HCT116 (cell line): ENCODE data around the gene WNT9B. TPM values are rescaled to one million over a fixed set of nuclear protein-coding genes. Genes with fewer than 3 reads are reported as not detected.

Experiments used
- ATAC-seq: fragments of 200-7000 bp; cut with Tn5 transposase; 2 replicates; pipeline ENCODE4 v1.9.1; 2020; ENCODE audit warnings: mild to moderate bottlenecking, moderate library complexity
- BruUV-seq: library from RNA; stranded (reverse); fragments of 400-500 nt; replicated peaks from 2 replicates; lab custom pipeline; 2021; lab: Mats Ljungman, UMichigan
- CTCF ChIA-PET: fragments of 300-600 bp; sonication (Branson Sonifier 250); formaldehyde crosslinking; loops from one replicate; lab custom pipeline; 2021; ENCODE audit warnings: antibody characterized with exemption; lab: Charles Lee
- POLR2A ChIA-PET: fragments of 300-600, 350-600 bp; sonication (Branson Sonifier 250); formaldehyde crosslinking; loops from one replicate; lab custom pipeline; 2021; ENCODE audit warnings: antibody characterized with exemption; lab: Charles Lee
- RAD21 ChIA-PET, 2 experiments: fragments of 300-600 bp; sonication (Branson Sonifier 250); formaldehyde crosslinking; loops; one replicate each; lab custom pipeline; 2023; ENCODE audit warnings: low total read pairs in 2 of 2; ENCODE audit not compliant: uncharacterized antibody in 2 of 2, unreplicated experiment in 2 of 2, low non-redundant PET in 1 of 2; lab: Charles Lee
- DNase-seq: peaks from one replicate; pipeline ENCODE4 v3.0.0-alpha.2; 2010; ENCODE audit warnings: low read depth, low spot score
- H2AFZ ChIP-seq: fragments of 200-600 bp; shearing (Covaris generic), sonication (generic); 2 replicates; pipeline ENCODE4 v1.6.1; 2017; ENCODE audit warnings: low read depth, mixed run types, mixed read lengths, antibody characterized with exemption, low read length; ENCODE audit not compliant: poor library complexity, severe bottlenecking
- H3K27ac ChIP-seq: 2 replicates; pipeline ENCODE4 v1.5.1; 2012; ENCODE audit warnings: low read depth, low read length
- H3K27me3 ChIP-seq: fragments of 200-600 bp; sonication (generic); 2 replicates; pipeline ENCODE4 v1.6.1; 2016; ENCODE audit warnings: mixed run types, low read length, mixed read lengths; ENCODE audit not compliant: insufficient read depth
- H3K36me3 ChIP-seq, 2 experiments: fragments of 200-500 bp in 1 of 2; fragments of 200-600 bp in 1 of 2; sonication (Bioruptor generic) in 1 of 2; sonication (generic) in 1 of 2; 2 replicates each; pipeline versions ENCODE4 v1.5.1 to v1.6.1; 2014 to 2016; ENCODE audit warnings: low read length in 2 of 2, inconsistent platforms in 1 of 2, mixed read lengths in 1 of 2, mixed run types in 1 of 2; ENCODE audit not compliant: insufficient read depth in 2 of 2, control insufficient read depth in 1 of 2
- H3K4me1 ChIP-seq, 2 experiments: fragments of 200-600 bp in 1 of 2; sonication (generic) in 1 of 2; 2 replicates each; pipeline versions ENCODE4 v1.5.1 to v1.6.1; 2012 to 2017; ENCODE audit warnings: low read length in 2 of 2, inconsistent platforms in 1 of 2, mild to moderate bottlenecking in 1 of 2, mixed read lengths in 1 of 2, mixed run types in 1 of 2, moderate library complexity in 1 of 2; ENCODE audit not compliant: insufficient read depth in 2 of 2, control insufficient read depth in 1 of 2
- H3K4me2 ChIP-seq: fragments of 200-600 bp; sonication (generic); 2 replicates; pipeline ENCODE4 v1.6.1; 2017; ENCODE audit warnings: mixed run types, low read length, mixed read lengths
- H3K4me3 ChIP-seq, 2 experiments: fragments of 200-600 bp in 1 of 2; sonication (generic) in 1 of 2; replicated peaks in 1 of 2; 2 replicates each; pipeline ENCODE4 v1.5.1; 2011 to 2016; ENCODE audit warnings: low read length in 2 of 2, control low read depth in 1 of 2, low read depth in 1 of 2, mild to moderate bottlenecking in 1 of 2, mixed read lengths in 1 of 2, mixed run types in 1 of 2
- H3K79me2 ChIP-seq: fragments of 200-600 bp; sonication (generic); 2 replicates; pipeline ENCODE4 v1.6.1; 2017; ENCODE audit warnings: mild to moderate bottlenecking, mixed run types, low read length, moderate library complexity, mixed read lengths; ENCODE audit not compliant: insufficient read depth
- H3K9ac ChIP-seq: fragments of 200-600 bp; sonication (generic); 2 replicates; pipeline ENCODE4 v1.6.1; 2016; ENCODE audit warnings: low read length, mixed read lengths
- H3K9me2 ChIP-seq: fragments of 200-600 bp; sonication (generic), shearing (Covaris generic); 2 replicates; pipeline ENCODE4 v1.6.1; 2017; ENCODE audit warnings: mixed run types, mild to moderate bottlenecking, moderate library complexity; ENCODE audit not compliant: insufficient read depth
- H3K9me3 ChIP-seq, 2 experiments: fragments of 200-500 bp in 1 of 2; fragments of 200-600 bp in 1 of 2; sonication (Bioruptor generic) in 1 of 2; sonication (generic) in 1 of 2; 2 replicates each; pipeline ENCODE4 v1.6.1; 2014 to 2017; ENCODE audit warnings: low read length in 2 of 2, mixed read lengths in 2 of 2, inconsistent platforms in 1 of 2, low read depth in 1 of 2, mild to moderate bottlenecking in 1 of 2, mixed run types in 1 of 2, moderate library complexity in 1 of 2; ENCODE audit not compliant: control insufficient read depth in 1 of 2, insufficient read depth in 1 of 2
- H4K20me1 ChIP-seq: fragments of 200-600 bp; sonication (generic), shearing (Covaris generic); 2 replicates; pipeline ENCODE4 v1.6.1; 2017; ENCODE audit warnings: mixed run types, mild to moderate bottlenecking, moderate library complexity; ENCODE audit not compliant: insufficient read depth
- CEBPB ChIP-seq: IDR thresholded peaks from 2 replicates; pipeline ENCODE4 v1.6.1; 2012; ENCODE audit warnings: low read depth
- EGR1 ChIP-seq: IDR thresholded peaks from 2 replicates; pipeline ENCODE4 v1.6.1; 2012; ENCODE audit warnings: low read depth
- EZH2phosphoT487 ChIP-seq: fragments of 200-600 bp; IDR thresholded peaks from 2 replicates; pipeline ENCODE4 v1.6.1; 2018; ENCODE audit warnings: antibody characterized with exemption, borderline replicate concordance
- POLR2A ChIP-seq: IDR thresholded peaks from 2 replicates; pipeline ENCODE4 v1.7.0; 2011; ENCODE audit warnings: borderline replicate concordance; ENCODE audit not compliant: insufficient read depth, insufficient read length; ENCODE audit errors: extremely low read depth
- POLR2AphosphoS5 ChIP-seq: IDR thresholded peaks from 2 replicates; pipeline ENCODE4 v1.6.1; 2011; ENCODE audit warnings: mild to moderate bottlenecking, low read depth, low read length, moderate library complexity
- RAD21 ChIP-seq: IDR thresholded peaks from 2 replicates; pipeline ENCODE4 v1.6.1; 2012; ENCODE audit warnings: low read depth, mild to moderate bottlenecking
- SIN3A ChIP-seq: IDR thresholded peaks from 2 replicates; pipeline ENCODE4 v1.6.1; 2012; ENCODE audit warnings: low read depth
- SP1 ChIP-seq: IDR thresholded peaks from 2 replicates; pipeline ENCODE4 v1.6.1; 2012; ENCODE audit warnings: low read depth
- YY1 ChIP-seq: IDR thresholded peaks from 2 replicates; pipeline ENCODE4 v1.6.1; 2011; ENCODE audit warnings: low read length, low read depth, moderate library complexity, mild to moderate bottlenecking; ENCODE audit not compliant: insufficient replicate concordance; ENCODE audit errors: extremely low read depth
- ZFX ChIP-seq: fragments of 450-650 bp; IDR thresholded peaks from 2 replicates; pipeline ENCODE4 v1.6.1; 2017
- ZNF274 ChIP-seq: fragments of 200-500 bp; sonication (Bioruptor generic); IDR thresholded peaks from 2 replicates; pipeline ENCODE4 v1.6.1; 2014; ENCODE audit warnings: mild to moderate bottlenecking, low read depth, low read length, inconsistent platforms
- intact Hi-C: fragments of 100-400 bp; cut with micrococcal nuclease; formaldehyde crosslinking; loops from 2 replicates; pipeline ENCODE4 v1.10.0; 2022
- total RNA-seq: library from RNA; stranded (reverse); gene quantifications from one replicate; pipeline ENCODE4 v1.2.1, GENCODE V29; 2021; ENCODE audit not compliant: unreplicated experiment
- TF ChIP-seq, protein P1 (sequence below): IDR thresholded peaks from 2 replicates; pipeline ENCODE4 v1.6.1; 2012
- TF ChIP-seq, protein P2 (sequence below): IDR thresholded peaks from 2 replicates; pipeline ENCODE4 v1.6.1; 2011; ENCODE audit warnings: mild to moderate bottlenecking, low read length, moderate library complexity; ENCODE audit not compliant: insufficient replicate concordance; ENCODE audit errors: extremely low read depth

WNT9B gene
- total RNA-seq, 1 experiment from 2014 or later = not detected

DNA sequence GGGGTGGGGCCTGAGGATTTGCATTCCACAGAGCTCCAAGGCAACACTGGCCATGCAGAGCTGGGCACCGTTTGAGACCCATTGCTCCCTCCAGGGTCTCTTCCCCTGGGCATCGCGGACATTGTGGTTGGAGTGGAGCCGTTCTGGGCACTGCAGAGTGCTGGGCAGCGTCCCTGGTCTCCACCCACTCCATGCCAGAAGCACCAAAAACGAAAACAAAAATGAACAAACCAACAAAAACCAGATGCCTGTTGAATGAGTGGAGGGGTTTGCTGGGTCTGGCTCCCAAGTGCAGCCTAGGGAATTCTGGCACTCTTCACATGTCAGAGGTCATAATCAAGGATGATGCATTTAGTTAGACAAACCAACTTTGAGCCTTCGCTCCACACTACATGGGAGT lies 17.9 kb downstream of the WNT9B start:
- H3K9ac ChIP-seq = no peak overlapping the region
- ATAC-seq = no peak
- H3K9me3 ChIP-seq = no peaks in the 10 kb centered on the region
- TF ChIP-seq YY1 = no peak
- no peak for TF ChIP-seq POLR2A
- no peak for TF ChIP-seq POLR2AphosphoS5
- no peak for TF ChIP-seq ZNF274
- TF ChIP-seq CEBPB = no peak
- no peak for TF ChIP-seq SIN3A
- TF ChIP-seq SP1 = no peak
- TF ChIP-seq, protein P1, sequence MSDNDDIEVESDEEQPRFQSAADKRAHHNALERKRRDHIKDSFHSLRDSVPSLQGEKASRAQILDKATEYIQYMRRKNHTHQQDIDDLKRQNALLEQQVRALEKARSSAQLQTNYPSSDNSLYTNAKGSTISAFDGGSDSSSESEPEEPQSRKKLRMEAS = no peak
- TF ChIP-seq EZH2phosphoT487 = no peak
- TF ChIP-seq RAD21 = no peak
- TF ChIP-seq EGR1 = no peak
- no peak for TF ChIP-seq ZFX
- TF ChIP-seq, protein P2, sequence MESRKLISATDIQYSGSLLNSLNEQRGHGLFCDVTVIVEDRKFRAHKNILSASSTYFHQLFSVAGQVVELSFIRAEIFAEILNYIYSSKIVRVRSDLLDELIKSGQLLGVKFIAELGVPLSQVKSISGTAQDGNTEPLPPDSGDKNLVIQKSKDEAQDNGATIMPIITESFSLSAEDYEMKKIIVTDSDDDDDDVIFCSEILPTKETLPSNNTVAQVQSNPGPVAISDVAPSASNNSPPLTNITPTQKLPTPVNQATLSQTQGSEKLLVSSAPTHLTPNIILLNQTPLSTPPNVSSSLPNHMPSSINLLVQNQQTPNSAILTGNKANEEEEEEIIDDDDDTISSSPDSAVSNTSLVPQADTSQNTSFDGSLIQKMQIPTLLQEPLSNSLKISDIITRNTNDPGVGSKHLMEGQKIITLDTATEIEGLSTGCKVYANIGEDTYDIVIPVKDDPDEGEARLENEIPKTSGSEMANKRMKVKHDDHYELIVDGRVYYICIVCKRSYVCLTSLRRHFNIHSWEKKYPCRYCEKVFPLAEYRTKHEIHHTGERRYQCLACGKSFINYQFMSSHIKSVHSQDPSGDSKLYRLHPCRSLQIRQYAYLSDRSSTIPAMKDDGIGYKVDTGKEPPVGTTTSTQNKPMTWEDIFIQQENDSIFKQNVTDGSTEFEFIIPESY = no peak
- TF ChIP-seq, all 23 proteins: peak for 0
- Histone ChIP-seq H3K79me2 (no peaks in the 10 kb centered on the region), H3K27me3 (no peaks in the 10 kb centered on the region), H3K4me1 (no peaks in the 10 kb centered on the region), H4K20me1 (no peaks in the 10 kb centered on the region), H2AFZ (no peak overlapping the region), H3K36me3 (no peaks in the 10 kb centered on the region), H3K4me2 (no peak overlapping the region), H3K4me3 (no peak overlapping the region), H3K27ac (no peak overlapping the region), H3K9me2 (no peaks in the 10 kb centered on the region)
- BruUV-seq = no TSS peak
- intact Hi-C loops = no loop called here
- CTCF ChIA-PET = no interaction called here
- RAD21 ChIA-PET = no interaction called here
- DNase-seq = no peak
- POLR2A ChIA-PET = no interaction called here
